Lower leg skin (tissue), 4 donors: ENCODE results near the gene CDH23. TPM values are rescaled to one million over a fixed set of nuclear protein-coding genes. Genes with fewer than 3 reads are reported as not detected.

Source experiments
- DNase-seq, 2 donors: peaks; one replicate each; pipeline ENCODE4 v3.0.0-alpha.2; 2019; ENCODE audit warnings: low spot score in 2 of 2
- H3K4me3 ChIP-seq: fragments of 200-600 bp; sonication (generic); 2 replicates; pipeline ENCODE4 v1.5.1; 2017; ENCODE audit warnings: mild to moderate bottlenecking, low read depth; ENCODE audit not compliant: poor library complexity, severe bottlenecking
- CTCF ChIP-seq, 3 donors: fragments of 450-650 bp; IDR thresholded peaks; one replicate each; pipeline ENCODE4 v1.5.1; 2016; ENCODE audit warnings: antibody characterized with exemption in 3 of 3, mild to moderate bottlenecking in 3 of 3, moderate library complexity in 2 of 3
- POLR2A ChIP-seq, 2 donors: fragments of 450-650 bp; IDR thresholded peaks; one replicate each; pipeline ENCODE4 v1.6.1; 2016 to 2017; ENCODE audit warnings: antibody characterized with exemption in 2 of 2, mild to moderate bottlenecking in 1 of 2, moderate library complexity in 1 of 2
- WGBS, 2 donors: methylation state at CpG; one replicate each; pipeline ENCODE4 v1.1.5; 2018; 5-methylcytosine and 5-hydroxymethylcytosine counted together
- intact Hi-C: fragments of 100-400 bp; cut with DNase I; formaldehyde crosslinking; loops from one replicate; pipeline ENCODE4 v1.15.0; 2023; ENCODE audit warnings: low total_unique reads
- total RNA-seq, 4 donors: library from RNA; depleted of rRNA; stranded (reverse); fragments of >200 nt; gene quantifications; one replicate each; pipeline ENCODE4 v1.1.0, GENCODE V29; 2016

CDH23 gene
- total RNA-seq, 4 donors from 2014 or later, result 1.7 to 9.2 (median 2.6) TPM

GRCh38 chr10:71555087-71555723, 158.5 kb downstream of the CDH23 start:
- no peak for TF ChIP-seq POLR2A (IDR thresholded peaks at IDR 0.05)
- TF ChIP-seq CTCF (IDR thresholded peaks at IDR 0.05), result no peak
- H3K4me3 ChIP-seq, result no peak overlapping the region
- DNase-seq, result no peak
- 78 to 79% methylated on average over 10 of the region's 10 CpGs for WGBS, 2 donors
- intact Hi-C loops, result no loop called here

- TF ChIP-seq POLR2A (IDR thresholded peaks at IDR 0.05), result no peak
- TF ChIP-seq CTCF (IDR thresholded peaks at IDR 0.05), result no peak
- no peak for DNase-seq
- no peak overlapping the region for H3K4me3 ChIP-seq
- intact Hi-C loops, result no loop called here
- 44 to 72% methylated on average over 1 of the region's 1 CpG for WGBS, 2 donors
Observed at GRCh38 chr10:71555724-71556119, 159.0 kb downstream of the CDH23 start.

- TF ChIP-seq CTCF (IDR thresholded peaks at IDR 0.05), result no peak
- no peak for TF ChIP-seq POLR2A (IDR thresholded peaks at IDR 0.05)
- WGBS, 2 donors, result 76 to 79% methylated on average over 3 of the region's 3 CpGs
- H3K4me3 ChIP-seq, result no peak overlapping the region
- no peak for DNase-seq
- intact Hi-C loops, result no loop called here
Observed at GRCh38 chr10:71558991-71559390, 162.3 kb downstream of the CDH23 start.

GRCh38 chr10:71561003-71561574, 164.4 kb downstream of the CDH23 start:
- WGBS, 2 donors, result 59 to 63% methylated on average over 5 of the region's 5 CpGs

GRCh38 chr10:71562181-71562580, 165.5 kb downstream of the CDH23 start:
- 75 to 81% methylated on average over 9 of the region's 9 CpGs for WGBS, 2 donors
- no peak overlapping the region for H3K4me3 ChIP-seq
- TF ChIP-seq POLR2A (IDR thresholded peaks at IDR 0.05) (no peak), CTCF (IDR thresholded peaks at IDR 0.05) (no peak)
- no peak for DNase-seq
- intact Hi-C loops, result no loop called here

More at GRCh38 chr10:71561003-71561574, 164.4 kb downstream of the CDH23 start:
- TF ChIP-seq CTCF (IDR thresholded peaks at IDR 0.05) (no peak), POLR2A (IDR thresholded peaks at IDR 0.05) (no peak)
- intact Hi-C loops, result no loop called here
- no peak for DNase-seq
- H3K4me3 ChIP-seq, result no peak overlapping the region

GRCh38 chr10:71562904-71563303, 166.2 kb downstream of the CDH23 start:
- WGBS, 2 donors, result 61 to 84% methylated on average over 3 of the region's 3 CpGs
- TF ChIP-seq CTCF (IDR thresholded peaks at IDR 0.05), result no peak
- no peak for TF ChIP-seq POLR2A (IDR thresholded peaks at IDR 0.05)
- no peak for DNase-seq
- intact Hi-C loops, result no loop called here
- no peak overlapping the region for H3K4me3 ChIP-seq
